Mesenchymal stem cell (in vitro differentiated cells and primary cell): ENCODE results near the gene EZH2.

ENCODE experiments used
- DNase-seq: peaks from one replicate; pipeline ENCODE4 v3.0.0-alpha.2; 2013
- H2AFZ ChIP-seq: one replicate; pipeline ENCODE4 v1.6.1; 2013; ENCODE audit warnings: low read depth, mild to moderate bottlenecking, control low read depth, inconsistent platforms, low read length, moderate library complexity
- H2AK5ac ChIP-seq: 2 replicates; pipeline ENCODE4 v1.6.1; 2013; ENCODE audit warnings: low read length, moderate library complexity, mild to moderate bottlenecking, inconsistent platforms; ENCODE audit not compliant: severe bottlenecking
- H2BK120ac ChIP-seq: one replicate; pipeline ENCODE4 v1.6.1; 2013; ENCODE audit warnings: low read depth, mild to moderate bottlenecking, inconsistent platforms, low read length, moderate library complexity
- H2BK12ac ChIP-seq, 2 experiments: one replicate each; pipeline ENCODE4 v1.6.1; 2013; ENCODE audit warnings: inconsistent platforms in 2 of 2, low read length in 2 of 2, mild to moderate bottlenecking in 2 of 2, moderate library complexity in 2 of 2, control low read depth in 1 of 2
- H2BK15ac ChIP-seq: one replicate; pipeline ENCODE4 v1.6.1; 2013; ENCODE audit warnings: mild to moderate bottlenecking, low read depth, inconsistent platforms; ENCODE audit not compliant: poor library complexity, severe bottlenecking
- H2BK5ac ChIP-seq: 2 replicates; pipeline ENCODE4 v1.6.1; 2013; ENCODE audit warnings: low read depth, mild to moderate bottlenecking, low read length, control low read depth, inconsistent platforms; ENCODE audit not compliant: poor library complexity, severe bottlenecking
- H3K14ac ChIP-seq, 2 experiments: one replicate each; pipeline ENCODE4 v1.6.1; 2013; ENCODE audit warnings: inconsistent platforms in 2 of 2, low read length in 2 of 2, control low read depth in 1 of 2, mild to moderate bottlenecking in 1 of 2, moderate library complexity in 1 of 2
- H3K18ac ChIP-seq, 2 experiments: one replicate each; pipeline ENCODE4 v1.6.1; 2013; ENCODE audit warnings: inconsistent platforms in 2 of 2, low read length in 2 of 2, control low read depth in 1 of 2, low read depth in 1 of 2, mild to moderate bottlenecking in 1 of 2
- H3K23ac ChIP-seq, 2 experiments: one replicate each; pipeline ENCODE4 v1.6.1; 2013; ENCODE audit warnings: inconsistent platforms in 2 of 2, low read length in 2 of 2, mild to moderate bottlenecking in 2 of 2, moderate library complexity in 2 of 2, control low read depth in 1 of 2
- H3K27ac ChIP-seq: 2 replicates; pipeline ENCODE4 v1.5.1; 2013; ENCODE audit warnings: mild to moderate bottlenecking, moderate library complexity, low read length, control low read depth, inconsistent platforms; ENCODE audit not compliant: poor library complexity, severe bottlenecking
- H3K27me3 ChIP-seq, 2 experiments: 2 replicates each; pipeline versions ENCODE4 v1.6.1 to v1.7.0; 2013; ENCODE audit warnings: low read length in 2 of 2, mild to moderate bottlenecking in 2 of 2, moderate library complexity in 2 of 2, control low read depth in 1 of 2, inconsistent platforms in 1 of 2; ENCODE audit not compliant: control insufficient read depth in 1 of 2, insufficient read depth in 1 of 2
- H3K36me3 ChIP-seq, 2 experiments: 2 replicates each; pipeline versions ENCODE4 v1.6.1 to v1.7.0; 2013; ENCODE audit warnings: low read length in 2 of 2, control low read depth in 1 of 2, inconsistent platforms in 1 of 2, low read depth in 1 of 2, mild to moderate bottlenecking in 1 of 2; ENCODE audit not compliant: insufficient read depth in 2 of 2, control insufficient read depth in 1 of 2
- H3K4ac ChIP-seq, 2 experiments: one replicate each; pipeline ENCODE4 v1.6.1; 2013; ENCODE audit warnings: inconsistent platforms in 2 of 2, low read length in 2 of 2, mild to moderate bottlenecking in 2 of 2, moderate library complexity in 2 of 2, control low read depth in 1 of 2, low read depth in 1 of 2
- H3K4me1 ChIP-seq: 2 replicates; pipeline ENCODE4 v1.6.1; 2013; ENCODE audit warnings: low read depth, low read length, control low read depth; ENCODE audit not compliant: control insufficient read depth, insufficient read depth
- H3K4me2 ChIP-seq: 2 replicates; pipeline ENCODE4 v1.6.1; 2013; ENCODE audit warnings: low read length, mild to moderate bottlenecking, inconsistent platforms; ENCODE audit not compliant: poor library complexity, severe bottlenecking
- H3K4me3 ChIP-seq, 2 experiments: 2 replicates each; pipeline versions ENCODE4 v1.5.1 to v1.7.0; 2013; ENCODE audit warnings: low read length in 2 of 2, mild to moderate bottlenecking in 2 of 2, control low read depth in 1 of 2, low read depth in 1 of 2; ENCODE audit not compliant: insufficient read depth in 1 of 2
- H3K79me1 ChIP-seq: replicated peaks from 2 replicates; pipeline ENCODE4 v1.6.1; 2013; ENCODE audit warnings: mild to moderate bottlenecking, control low read depth, low read length, inconsistent platforms; ENCODE audit not compliant: poor library complexity, severe bottlenecking
- H3K9ac ChIP-seq: 2 replicates; pipeline ENCODE4 v1.7.0; 2013; ENCODE audit warnings: mild to moderate bottlenecking, low read length, moderate library complexity
- H3K9me3 ChIP-seq: 2 replicates; pipeline ENCODE4 v1.7.0; 2013; ENCODE audit warnings: mild to moderate bottlenecking, low read length; ENCODE audit not compliant: control insufficient read depth
- H4K8ac ChIP-seq: one replicate; pipeline ENCODE4 v1.6.1; 2013; ENCODE audit warnings: inconsistent platforms, mild to moderate bottlenecking, low read length, moderate library complexity
- H4K91ac ChIP-seq: one replicate; pipeline ENCODE4 v1.6.1; 2013; ENCODE audit warnings: mild to moderate bottlenecking, low read length, inconsistent platforms
- WGBS: methylation state at CpG from one replicate; pipeline ENCODE4 v1.1.7; 2013; ENCODE audit warnings: mixed read lengths; 5-methylcytosine and 5-hydroxymethylcytosine counted together

Gene EZH2

DNA sequence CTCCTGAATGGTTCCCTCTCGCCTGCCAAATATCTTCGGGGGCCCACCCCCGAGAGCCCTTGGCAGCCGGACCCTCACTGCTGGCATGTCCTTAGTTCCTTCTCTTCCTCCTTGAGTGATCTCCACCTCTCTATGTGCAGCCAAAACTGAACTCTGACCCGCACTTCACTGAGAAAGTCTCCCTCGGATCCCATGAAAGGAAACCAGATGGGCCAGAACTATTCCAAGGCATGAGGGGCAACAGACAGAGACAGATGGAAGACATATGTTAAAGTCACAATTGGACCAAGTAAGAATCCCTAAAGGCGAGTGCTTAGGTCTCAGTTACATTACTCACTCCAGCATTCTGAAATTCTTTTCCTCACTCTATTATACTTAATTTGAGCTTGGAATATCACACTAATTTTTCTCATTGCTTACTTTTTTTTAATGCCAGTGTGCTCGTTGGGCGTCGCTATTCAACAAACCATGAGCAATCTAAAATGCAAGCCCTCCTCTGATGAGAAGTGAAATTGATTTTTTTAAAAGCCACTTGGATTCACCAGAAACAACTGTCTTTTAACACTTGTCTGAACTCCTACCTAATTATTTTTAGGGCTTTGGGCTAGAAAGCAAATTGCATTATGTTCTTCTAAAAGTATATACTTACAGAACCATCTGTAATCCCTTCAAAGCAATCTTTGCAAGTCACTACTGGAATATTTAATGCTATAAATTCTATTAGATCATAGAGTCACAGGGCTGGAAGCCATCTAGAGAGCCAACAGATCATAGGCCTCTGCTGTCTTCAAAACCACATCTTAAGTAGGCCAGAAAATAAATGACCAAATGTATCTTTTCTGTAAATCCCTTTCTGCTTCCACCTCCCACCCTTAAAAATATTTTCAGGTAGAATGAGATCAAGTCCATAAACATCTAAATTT, 43.3 kb upstream of the EZH2 start:
- H3K9me3 ChIP-seq, result no peaks in the 10 kb centered on the region
- no peak overlapping the region for H2BK5ac ChIP-seq
- H2AK5ac ChIP-seq, result no peak overlapping the region
- no peak overlapping the region for H3K18ac ChIP-seq
- H2AFZ ChIP-seq, result no peak overlapping the region
- H3K14ac ChIP-seq, result no peak overlapping the region
- no peak overlapping the region for H3K23ac ChIP-seq
- no peaks in the 10 kb centered on the region for H3K4me1 ChIP-seq
- H2BK15ac ChIP-seq, result no peak overlapping the region
- no peak overlapping the region for H3K4me2 ChIP-seq
- H4K8ac ChIP-seq, result no peak overlapping the region
- no peak overlapping the region for H3K4me3 ChIP-seq
- 68% methylated on average over 10 of the region's 10 CpGs for WGBS
- no peak overlapping the region for H3K4ac ChIP-seq
- H3K27me3 ChIP-seq, result no peaks in the 10 kb centered on the region
- DNase-seq, result no peak
- H3K79me1 ChIP-seq, result no peaks in the 10 kb centered on the region
- no peak overlapping the region for H2BK120ac ChIP-seq
- peak overlapping the region; percentile 24 for H3K9ac ChIP-seq
- H4K91ac ChIP-seq, result no peak overlapping the region
- H3K27ac ChIP-seq, result no peak overlapping the region
- no peaks in the 10 kb centered on the region for H3K36me3 ChIP-seq
- no peak overlapping the region for H2BK12ac ChIP-seq

DNA sequence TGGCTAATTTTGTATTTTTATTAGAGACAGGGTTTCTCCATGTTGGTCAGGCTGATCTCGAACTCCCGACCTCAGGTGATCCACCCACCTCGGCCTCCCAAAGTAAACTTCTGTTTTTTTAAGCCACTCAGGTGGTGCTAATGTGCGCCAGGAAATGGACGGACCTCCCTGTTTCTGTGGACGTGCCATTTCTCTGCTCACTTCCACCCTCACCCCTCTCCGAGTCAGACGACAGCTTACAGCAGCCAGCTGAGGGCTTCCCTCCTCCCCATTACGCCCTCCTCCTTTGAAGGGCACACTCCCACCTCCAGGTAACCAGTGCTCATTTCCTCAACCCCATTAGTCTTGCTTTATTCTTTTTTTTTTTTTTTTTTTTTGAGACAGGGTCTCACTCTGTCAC, 41.7 kb upstream of the EZH2 start:
- Histone ChIP-seq H3K4me3 (no peak overlapping the region), H3K23ac (no peak overlapping the region), H2AK5ac (no peak overlapping the region), H3K27me3 (no peaks in the 10 kb centered on the region), H3K9me3 (no peaks in the 10 kb centered on the region), H3K79me1 (no peaks in the 10 kb centered on the region), H3K27ac (no peak overlapping the region), H2BK5ac (no peak overlapping the region), H2BK120ac (no peak overlapping the region), H2BK12ac (no peak overlapping the region), H3K18ac (no peak overlapping the region), H4K8ac (no peak overlapping the region), H3K14ac (no peak overlapping the region), H4K91ac (no peak overlapping the region), H3K36me3 (no peaks in the 10 kb centered on the region), H3K4me2 (no peak overlapping the region), H2BK15ac (no peak overlapping the region), H3K4ac (no peak overlapping the region), H2AFZ (no peak overlapping the region), H3K4me1 (no peaks in the 10 kb centered on the region), H3K9ac (no peak overlapping the region)
- no peak for DNase-seq
- 82% methylated on average over 9 of the region's 9 CpGs for WGBS

DNA sequence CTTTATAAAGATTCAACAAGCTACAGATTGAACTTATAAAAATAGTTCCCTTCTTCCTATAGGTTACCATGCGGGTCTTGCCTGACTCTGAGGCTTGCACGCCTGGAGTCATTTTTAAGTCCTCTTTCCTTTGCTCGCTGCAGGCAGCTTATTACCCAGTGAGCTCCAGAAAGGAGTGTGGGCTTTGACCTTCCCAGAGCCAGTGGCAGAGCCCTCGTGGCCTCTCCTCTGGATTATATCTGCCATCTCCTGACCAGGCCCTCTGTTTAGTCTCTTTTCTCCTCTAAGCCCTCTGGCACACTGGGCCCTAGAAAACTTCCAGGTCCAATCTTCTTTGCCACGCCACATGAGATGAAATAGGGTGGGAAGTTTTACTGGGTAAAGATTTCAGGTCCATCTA, 39.9 kb upstream of the EZH2 start:
- H3K4me1 ChIP-seq, result no peaks in the 10 kb centered on the region
- no peak overlapping the region for H3K4me3 ChIP-seq
- WGBS, result 77% methylated on average over 5 of the region's 5 CpGs
- H3K4me2 ChIP-seq, result no peak overlapping the region
- no peak overlapping the region for H3K9ac ChIP-seq
- H3K4ac ChIP-seq, result no peak overlapping the region
- H2AFZ ChIP-seq, result no peak overlapping the region
- H2BK12ac ChIP-seq, result no peak overlapping the region
- H3K14ac ChIP-seq, result no peak overlapping the region
- no peaks in the 10 kb centered on the region for H3K36me3 ChIP-seq
- H3K23ac ChIP-seq, result no peak overlapping the region
- DNase-seq, result no peak
- H2BK120ac ChIP-seq, result no peak overlapping the region
- no peak overlapping the region for H3K18ac ChIP-seq
- no peak overlapping the region for H2AK5ac ChIP-seq
- no peak overlapping the region for H2BK5ac ChIP-seq
- no peaks in the 10 kb centered on the region for H3K9me3 ChIP-seq
- H3K27ac ChIP-seq, result no peak overlapping the region
- no peaks in the 10 kb centered on the region for H3K79me1 ChIP-seq
- no peak overlapping the region for H4K8ac ChIP-seq
- no peak overlapping the region for H4K91ac ChIP-seq
- H2BK15ac ChIP-seq, result peak overlapping the region; percentile 36
- H3K27me3 ChIP-seq, result no peaks in the 10 kb centered on the region

- H3K9ac ChIP-seq, result no peak overlapping the region
- H3K79me1 ChIP-seq, result no peaks in the 10 kb centered on the region
- H3K36me3 ChIP-seq, result no peaks in the 10 kb centered on the region
- no peak overlapping the region for H3K4me2 ChIP-seq
- no peak overlapping the region for H3K4me3 ChIP-seq
- no peaks in the 10 kb centered on the region for H3K27me3 ChIP-seq
- no peak overlapping the region for H3K23ac ChIP-seq
- no peak overlapping the region for H3K18ac ChIP-seq
- H2BK15ac ChIP-seq, result no peak overlapping the region
- 95% methylated on average over 6 of the region's 6 CpGs for WGBS
- no peaks in the 10 kb centered on the region for H3K9me3 ChIP-seq
- no peaks in the 10 kb centered on the region for H3K4me1 ChIP-seq
- no peak overlapping the region for H4K8ac ChIP-seq
- H3K14ac ChIP-seq, result no peak overlapping the region
- no peak overlapping the region for H2BK120ac ChIP-seq
- no peak overlapping the region for H3K27ac ChIP-seq
- no peak overlapping the region for H2BK5ac ChIP-seq
- H2AK5ac ChIP-seq, result no peak overlapping the region
- H2AFZ ChIP-seq, result no peak overlapping the region
- no peak overlapping the region for H3K4ac ChIP-seq
- H2BK12ac ChIP-seq, result no peak overlapping the region
- no peak overlapping the region for H4K91ac ChIP-seq
- no peak for DNase-seq
Measured at GRCh38 chr7:148921806-148922205, 37.7 kb upstream of the EZH2 start.
